ENCODE data around the gene SLC29A3.

The SLC29A3 gene

GRCh38 chr10:71382757-71383156 lies 63.7 kb downstream of the SLC29A3 start:
- no peak overlapping the region for H3K9ac ChIP-seq (ENCODE audit: low read length)
- TF ChIP-seq CTCF (IDR thresholded peaks at IDR 0.05; ENCODE audit: insufficient read depth, low read length, poor library complexity, severe bottlenecking) (no peak), EZH2phosphoT487 (conservative IDR thresholded peaks at IDR 0.05; ENCODE audit: low read length) (no peak)
- no peaks in the 10 kb centered on the region for H3K9me3 ChIP-seq (ENCODE audit: insufficient read depth, low read length)
- no peak overlapping the region for H2AFZ ChIP-seq (ENCODE audit: low read depth, low read length, severe bottlenecking)
- H3K27me3 ChIP-seq (ENCODE audit: low read length) = no peaks in the 10 kb centered on the region
- H3K9me2 ChIP-seq (replicated peaks; ENCODE audit: insufficient read depth, low read length) = no peaks in the 10 kb centered on the region
- no peaks in the 10 kb centered on the region for H4K20me1 ChIP-seq (ENCODE audit: low read depth, low read length)
- no peak overlapping the region for H3K4me3 ChIP-seq (ENCODE audit: insufficient read depth, low read length, poor library complexity, severe bottlenecking)
- H3K36me3 ChIP-seq (ENCODE audit: low read length) = no peaks in the 10 kb centered on the region
- no peak overlapping the region for H3K4me2 ChIP-seq (ENCODE audit: low read depth, low read length, poor library complexity, severe bottlenecking)
- H3K79me2 ChIP-seq (ENCODE audit: insufficient read depth, low read length) = no peaks in the 10 kb centered on the region
- no peak overlapping the region for H3K27ac ChIP-seq (ENCODE audit: low read depth, low read length)
- H3F3A ChIP-seq (ENCODE audit: insufficient read depth) = no peaks in the 10 kb centered on the region

GRCh38 chr10:71383972-71384687 lies 65.1 kb downstream of the SLC29A3 start:
- Histone ChIP-seq H3K4me2 (ENCODE audit: low read depth, low read length, poor library complexity, severe bottlenecking) (no peak overlapping the region), H2AFZ (ENCODE audit: low read depth, low read length, severe bottlenecking) (no peak overlapping the region), H3K36me3 (ENCODE audit: low read length) (no peaks in the 10 kb centered on the region), H3K9ac (ENCODE audit: low read length) (no peak overlapping the region), H3K4me3 (ENCODE audit: insufficient read depth, low read length, poor library complexity, severe bottlenecking) (no peak overlapping the region), H3K27me3 (ENCODE audit: low read length) (no peaks in the 10 kb centered on the region), H3K9me2 (replicated peaks; ENCODE audit: insufficient read depth, low read length) (no peaks in the 10 kb centered on the region), H4K20me1 (ENCODE audit: low read depth, low read length) (no peaks in the 10 kb centered on the region), H3K79me2 (ENCODE audit: insufficient read depth, low read length) (no peaks in the 10 kb centered on the region), H3F3A (ENCODE audit: insufficient read depth) (no peaks in the 10 kb centered on the region), H3K27ac (ENCODE audit: low read depth, low read length) (no peak overlapping the region), H3K9me3 (ENCODE audit: insufficient read depth, low read length) (no peaks in the 10 kb centered on the region)
- TF ChIP-seq EZH2phosphoT487 (conservative IDR thresholded peaks at IDR 0.05; ENCODE audit: low read length) (no peak), CTCF (IDR thresholded peaks at IDR 0.05; ENCODE audit: insufficient read depth, low read length, poor library complexity, severe bottlenecking) (peak; percentile 90)

- H4K20me1 ChIP-seq (ENCODE audit: low read depth, low read length) = no peaks in the 10 kb centered on the region
- TF ChIP-seq CTCF (IDR thresholded peaks at IDR 0.05; ENCODE audit: insufficient read depth, low read length, poor library complexity, severe bottlenecking) (no peak), EZH2phosphoT487 (conservative IDR thresholded peaks at IDR 0.05; ENCODE audit: low read length) (no peak)
- H3K9me2 ChIP-seq (replicated peaks; ENCODE audit: insufficient read depth, low read length) = no peaks in the 10 kb centered on the region
These were observed 69.1 kb downstream of the SLC29A3 start for GRCh38 chr10:71388171-71388570.

More at GRCh38 chr10:71388171-71388570, 69.1 kb downstream of the SLC29A3 start:
- H3K27me3 ChIP-seq (ENCODE audit: low read length) = no peaks in the 10 kb centered on the region; the same call in 1 of the 2 replicates
- H3K36me3 ChIP-seq (ENCODE audit: low read length) = no peaks in the 10 kb centered on the region
- H2AFZ ChIP-seq (ENCODE audit: low read depth, low read length, severe bottlenecking) = no peak overlapping the region
- no peak overlapping the region for H3K4me3 ChIP-seq (ENCODE audit: insufficient read depth, low read length, poor library complexity, severe bottlenecking)
- no peaks in the 10 kb centered on the region for H3F3A ChIP-seq (ENCODE audit: insufficient read depth)
- H3K79me2 ChIP-seq (ENCODE audit: insufficient read depth, low read length) = no peaks in the 10 kb centered on the region
- H3K4me2 ChIP-seq (ENCODE audit: low read depth, low read length, poor library complexity, severe bottlenecking) = no peak overlapping the region
- H3K9me3 ChIP-seq (ENCODE audit: insufficient read depth, low read length) = no peaks in the 10 kb centered on the region
- no peak overlapping the region for H3K27ac ChIP-seq (ENCODE audit: low read depth, low read length)
- no peak overlapping the region for H3K9ac ChIP-seq (ENCODE audit: low read length)
